Activated CD4-positive, alpha-beta T cell treated with anti-CD3 and anti-CD28 coated beads, Interleukin-2, amount 50 U/mL, for 16 hours (primary cell): ENCODE results near the gene RABGAP1L.
"Not testable (repeated sequence)": the region's sequence is repeated elsewhere in the genome, so short reads cannot be mapped to it uniquely, and the experiment has no call there.

ENCODE experiments used
- DNase-seq: peaks from one replicate; pipeline ENCODE4 v3.0.0-alpha.2; 2020

The RABGAP1L gene

DNA sequence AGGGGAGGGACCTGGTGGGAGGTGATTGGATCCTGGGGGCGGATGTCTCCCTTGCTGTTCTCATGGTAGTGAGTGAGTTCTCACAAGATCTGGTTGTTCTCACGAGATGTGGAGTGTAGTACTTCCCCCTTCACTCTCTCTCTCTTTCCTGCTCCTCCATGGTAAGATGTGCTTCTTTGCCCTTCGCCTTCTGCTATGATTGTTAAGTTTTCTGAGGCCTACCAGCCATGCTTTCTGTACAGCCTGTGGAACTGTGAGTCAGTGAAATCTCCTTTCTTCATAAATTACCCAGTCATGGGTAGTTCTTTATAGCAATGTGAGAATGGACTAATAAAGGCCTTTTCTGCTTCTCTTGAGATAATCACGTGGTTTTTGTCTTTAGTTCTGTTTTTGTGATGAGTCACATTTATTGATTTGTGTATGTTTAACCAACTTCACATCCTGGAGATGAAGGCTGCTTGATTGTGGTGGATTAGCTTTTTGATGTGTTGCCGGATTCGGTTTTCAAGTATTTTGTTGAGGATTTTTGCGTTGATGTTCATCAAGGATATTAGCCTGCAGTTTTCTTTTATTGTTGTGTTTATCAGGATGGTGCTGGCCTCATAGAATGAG is 45.5 kb downstream of the RABGAP1L start:
- peak; percentile 77 for DNase-seq

GRCh38 chr1:174206148-174206836 is 47.0 kb downstream of the RABGAP1L start:
- peak; percentile 69 for DNase-seq

GRCh38 chr1:174209347-174210187 is 50.2 kb downstream of the RABGAP1L start:
- DNase-seq = peak; percentile 60

DNA sequence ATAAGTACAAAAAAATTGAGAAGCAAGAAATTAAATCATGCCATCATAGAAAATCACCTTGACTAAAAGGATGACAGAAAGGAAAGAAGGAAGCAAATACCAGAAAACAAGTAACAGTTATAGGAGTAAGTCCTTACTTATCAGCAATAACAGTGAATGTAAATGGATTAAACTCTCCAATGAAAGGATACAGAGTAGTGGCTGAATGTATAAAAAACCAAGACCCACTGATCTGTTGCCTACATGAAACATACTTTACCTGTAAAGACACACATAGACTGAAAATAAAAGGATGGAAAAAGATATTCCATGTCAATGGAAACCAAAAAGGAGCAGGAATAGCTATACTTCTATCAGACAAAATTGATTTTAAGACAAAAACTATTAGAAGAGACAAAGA is 52.2 kb downstream of the RABGAP1L start:
- DNase-seq = no peak

GRCh38 chr1:174215766-174216165 is 56.4 kb downstream of the RABGAP1L start:
- no peak for DNase-seq

DNA sequence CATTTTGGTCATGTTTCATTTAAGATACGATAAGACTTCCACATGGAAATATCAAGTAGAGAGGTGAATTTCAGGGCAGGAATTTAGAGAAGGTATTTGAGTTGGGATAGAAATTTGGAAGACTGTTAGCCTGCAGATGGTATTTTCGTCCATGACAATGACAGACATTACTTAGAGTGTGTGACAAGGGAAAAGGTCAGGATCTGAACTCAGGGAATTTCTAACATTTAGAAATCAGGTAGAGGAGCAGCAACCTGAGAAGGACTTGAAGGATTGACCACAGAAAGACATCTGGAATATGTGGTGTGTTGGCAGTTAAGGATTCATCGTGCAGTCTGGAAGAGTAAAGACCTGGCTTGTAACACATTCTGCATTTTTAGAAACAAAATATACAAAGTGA is 57.9 kb downstream of the RABGAP1L start:
- DNase-seq = no peak

- peak; percentile 32 for DNase-seq
Observed at GRCh38 chr1:174217787-174218574, 58.7 kb downstream of the RABGAP1L start.

GRCh38 chr1:174218983-174219382 is 59.7 kb downstream of the RABGAP1L start:
- no peak for DNase-seq

- no peak for DNase-seq
Observed at GRCh38 chr1:174219606-174220370, 60.5 kb downstream of the RABGAP1L start.

GRCh38 chr1:174221681-174222080 is 62.4 kb downstream of the RABGAP1L start:
- no peak for DNase-seq

DNA sequence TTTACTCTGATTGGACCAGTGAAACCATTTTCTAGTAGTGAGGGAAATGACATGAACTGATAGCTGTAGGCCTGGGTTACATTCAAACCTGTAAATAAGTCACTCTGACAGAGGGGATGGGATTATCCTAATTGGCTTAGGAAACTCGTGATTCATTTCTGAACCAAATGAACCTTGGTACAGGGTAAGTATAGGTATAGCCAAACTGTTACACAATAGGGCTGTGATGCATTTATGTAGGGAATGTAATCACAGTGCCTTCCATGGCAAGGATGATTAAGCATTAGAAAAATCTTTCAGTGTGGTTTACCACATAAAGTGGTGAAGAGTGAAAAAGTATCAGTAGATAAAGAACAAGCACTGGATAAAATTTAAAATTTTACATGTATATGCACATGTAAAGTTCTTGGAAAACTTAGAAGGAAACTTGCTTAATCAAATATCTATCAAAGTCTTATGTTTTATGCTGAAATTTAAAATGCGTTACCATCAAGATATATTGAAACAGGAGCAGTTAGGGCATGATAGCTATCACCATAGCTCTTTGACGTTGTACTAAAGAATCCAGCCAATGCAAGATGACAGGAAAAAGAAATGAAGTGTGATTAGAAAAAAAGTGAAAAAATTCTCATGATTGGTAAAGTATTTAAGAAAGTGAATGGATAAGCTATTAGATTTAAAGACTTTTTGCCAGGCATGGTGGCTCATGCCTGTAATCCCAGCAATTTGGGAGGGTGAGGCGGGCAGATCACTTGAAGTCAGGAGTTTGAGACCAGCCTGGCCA is 63.0 kb downstream of the RABGAP1L start:
- DNase-seq = peak; percentile 53

- DNase-seq = no peak
Observed at GRCh38 chr1:174224641-174225040, 65.3 kb downstream of the RABGAP1L start.

DNA sequence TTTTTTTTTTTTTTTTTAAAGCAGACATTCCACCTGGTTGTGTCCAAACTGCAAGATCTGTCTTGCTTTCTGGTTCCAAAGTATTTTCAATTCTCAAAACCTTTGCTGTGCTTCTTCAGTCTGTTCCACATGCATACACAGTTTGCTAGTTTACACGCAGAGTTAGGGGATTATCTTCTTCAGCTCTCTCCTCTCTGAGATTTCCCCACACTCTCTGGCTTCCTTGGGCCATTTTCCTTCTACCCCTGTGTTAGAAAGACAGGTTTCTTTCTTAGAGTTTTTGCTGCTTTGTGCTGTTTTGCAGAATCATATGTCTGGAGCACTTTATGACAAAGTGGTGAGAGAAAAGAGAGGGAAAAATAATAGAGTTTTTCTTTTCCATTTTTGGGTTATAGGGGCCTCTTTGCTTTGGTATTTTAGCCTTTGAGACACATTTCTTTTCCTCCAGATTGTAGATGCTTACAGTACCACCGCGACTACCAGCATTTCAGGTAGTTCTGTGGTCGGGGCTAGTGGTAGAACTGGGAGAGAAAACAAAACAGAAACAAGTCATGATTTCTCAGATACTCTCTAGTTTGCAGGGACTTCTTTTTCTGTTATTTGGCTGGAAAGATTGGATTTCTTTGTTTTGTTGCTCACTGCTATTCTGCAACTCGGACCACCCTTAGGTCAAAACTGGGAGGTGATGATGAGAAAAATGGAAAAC is 66.3 kb downstream of the RABGAP1L start:
- no peak for DNase-seq

DNA sequence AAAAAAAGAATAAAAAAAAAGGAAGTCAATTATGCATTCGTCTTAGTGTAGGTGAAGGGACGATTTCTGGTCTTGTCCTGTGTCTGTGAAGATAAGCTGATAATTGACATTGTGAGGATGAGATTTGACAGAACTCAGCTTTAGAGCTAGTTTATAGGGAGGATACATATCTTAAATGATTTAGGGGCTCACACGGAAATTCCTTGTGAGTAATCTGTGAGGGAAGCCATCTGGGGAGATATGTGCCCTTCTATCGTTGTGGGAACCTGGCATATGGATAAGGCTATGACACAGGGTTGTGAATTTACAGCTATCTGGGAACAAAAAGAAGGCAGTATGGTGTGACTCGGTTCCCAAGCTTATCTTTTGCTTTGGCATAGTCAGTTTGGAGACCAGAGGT is 71.1 kb downstream of the RABGAP1L start:
- no peak for DNase-seq

GRCh38 chr1:174232761-174233160 is 73.4 kb downstream of the RABGAP1L start:
- DNase-seq = no peak

- DNase-seq = not testable (repeated sequence)
Observed at GRCh38 chr1:174238845-174239501, 79.7 kb downstream of the RABGAP1L start.

- DNase-seq = no peak
Observed at GRCh38 chr1:174239541-174239940, 80.2 kb downstream of the RABGAP1L start.

GRCh38 chr1:174242856-174243255 is 83.5 kb downstream of the RABGAP1L start:
- no peak for DNase-seq

DNA sequence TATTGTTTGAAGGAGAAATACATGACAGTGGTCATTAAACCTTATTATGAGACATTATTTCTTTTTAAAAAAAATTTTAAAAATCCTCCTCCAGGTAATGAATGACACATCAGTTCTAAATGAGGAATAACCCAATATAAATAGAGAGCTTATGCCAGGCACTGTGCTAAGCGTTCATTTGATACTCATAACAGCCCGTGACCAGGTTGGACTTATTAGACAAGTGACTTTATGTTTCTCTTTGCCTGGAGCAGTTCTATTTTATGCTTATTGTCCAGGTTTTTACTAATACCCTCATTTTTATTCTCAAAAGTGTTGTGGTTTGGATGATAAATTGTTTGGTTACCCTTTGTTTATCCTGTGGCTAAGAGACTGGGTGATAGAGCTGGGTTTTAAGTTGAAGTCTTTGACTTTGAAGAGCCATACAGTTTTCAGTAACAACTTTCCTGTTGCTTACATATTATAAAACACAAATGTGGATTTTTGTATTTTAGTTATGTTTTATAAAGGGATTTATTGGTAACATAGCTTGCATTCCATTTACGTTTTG is 84.2 kb downstream of the RABGAP1L start:
- DNase-seq = no peak

DNA sequence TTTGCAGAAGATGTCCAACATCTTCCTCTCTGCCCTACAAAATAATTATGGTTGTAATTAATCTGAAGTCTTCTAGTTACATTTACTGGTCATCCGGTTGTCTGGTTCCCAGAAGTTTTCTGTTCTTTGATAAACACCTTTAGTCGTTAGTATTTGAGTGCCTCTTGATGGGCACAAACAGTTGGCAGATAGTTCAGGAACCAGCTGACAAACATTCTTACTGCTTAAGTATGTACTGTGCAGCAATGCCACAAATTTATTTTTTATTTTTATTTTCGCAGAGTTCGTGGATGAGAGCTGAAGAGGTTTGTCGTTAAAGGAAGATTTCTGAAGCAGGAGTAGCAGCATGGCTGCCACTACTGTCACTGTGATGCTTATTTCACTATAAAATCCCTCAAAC is 84.7 kb downstream of the RABGAP1L start:
- DNase-seq = no peak
